NCI-H1694 (cell line): ENCODE data around the gene ZBTB20.

Experiments
- DNase-seq: peaks from one replicate; lab custom pipeline; 2025; lab: John Stamatoyannopoulos, UW

The ZBTB20 gene

GRCh38 chr3:114762144-114762543 is 384.9 kb downstream of the ZBTB20 start:
- no peak for DNase-seq

DNA sequence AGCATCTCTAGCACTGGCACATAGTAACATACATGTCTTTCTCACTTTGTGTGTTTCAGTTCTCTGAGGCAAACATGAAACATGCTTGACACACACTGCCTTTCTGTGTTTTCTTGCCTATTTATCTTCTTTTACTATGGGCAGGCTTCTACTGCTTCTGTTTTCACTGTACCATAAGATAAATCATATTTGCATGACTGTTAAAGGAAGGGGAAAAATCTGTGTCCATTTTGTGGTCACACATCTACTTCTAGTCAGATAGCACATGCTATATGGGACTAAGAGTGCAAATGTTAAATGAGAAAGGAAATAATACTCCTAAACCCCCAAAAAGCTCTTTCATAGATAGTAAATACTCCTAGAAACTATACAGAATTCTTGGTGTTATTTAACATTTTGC is 386.4 kb downstream of the ZBTB20 start:
- no peak for DNase-seq

DNA sequence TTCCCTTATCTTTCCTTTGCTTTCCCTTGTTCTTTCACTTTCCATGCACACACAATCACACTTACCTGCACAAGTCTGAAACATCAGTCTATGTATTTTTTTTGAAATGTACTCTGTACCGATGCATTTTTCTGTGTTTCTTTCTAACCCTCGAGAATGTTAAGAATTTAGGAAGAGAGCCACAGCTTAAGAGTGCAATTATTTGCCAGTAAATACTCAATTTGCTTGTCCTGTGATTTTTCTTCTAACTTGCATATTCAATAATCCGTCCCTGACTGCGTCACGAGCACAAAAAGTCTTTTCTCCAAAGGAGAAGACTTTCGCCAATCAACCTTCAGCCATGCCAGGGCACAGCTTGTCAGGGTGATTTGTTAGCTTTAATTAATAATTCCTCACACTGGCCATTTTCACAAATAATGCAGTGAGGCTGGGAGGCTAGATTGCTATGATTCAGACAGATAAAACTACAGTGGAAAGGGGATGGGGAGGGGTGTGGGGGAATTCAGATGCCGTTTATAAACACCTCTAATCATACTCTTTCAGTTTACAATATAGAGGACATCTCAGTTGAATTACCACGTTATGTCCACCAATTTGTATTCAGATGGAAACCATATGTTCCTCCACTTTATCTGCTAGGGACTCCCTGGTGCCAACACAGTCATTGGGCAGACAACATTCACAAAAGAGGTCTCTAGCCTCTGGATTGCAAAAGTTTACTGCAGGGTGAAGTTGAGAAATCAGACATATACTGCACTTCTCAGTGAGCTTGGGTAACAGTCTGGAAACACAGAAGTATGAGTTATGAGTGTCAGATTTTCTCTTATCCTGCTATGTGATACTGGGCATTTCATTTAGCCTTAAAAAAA is 388.0 kb downstream of the ZBTB20 start:
- DNase-seq: no peak

GRCh38 chr3:114756506-114757279 is 390.4 kb downstream of the ZBTB20 start:
- no peak for DNase-seq

- no peak for DNase-seq
Observed at GRCh38 chr3:114746502-114746901, 400.6 kb downstream of the ZBTB20 start.

- DNase-seq: no peak
Observed at GRCh38 chr3:114745322-114746240, 401.5 kb downstream of the ZBTB20 start.

GRCh38 chr3:114743746-114744485 is 403.2 kb downstream of the ZBTB20 start:
- DNase-seq: no peak

DNA sequence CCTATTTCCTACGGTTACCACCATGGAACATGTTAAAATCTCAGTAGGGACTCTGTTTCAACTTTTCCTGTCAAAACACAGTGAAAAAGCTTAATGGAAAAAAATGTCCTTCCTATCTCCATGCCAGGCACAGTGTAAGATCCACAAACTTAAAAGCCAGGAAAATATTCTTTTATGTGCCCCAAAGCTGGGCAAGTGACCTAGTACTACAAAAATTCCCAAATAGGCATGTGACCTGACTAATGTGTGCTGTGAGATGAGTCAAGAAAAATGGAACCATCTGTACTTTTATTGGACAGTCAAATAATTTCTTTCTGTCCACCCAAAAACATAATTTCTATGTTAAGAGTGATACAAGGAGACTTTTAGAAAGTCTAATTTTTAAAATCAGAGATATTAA is 406.0 kb downstream of the ZBTB20 start:
- DNase-seq: no peak

DNA sequence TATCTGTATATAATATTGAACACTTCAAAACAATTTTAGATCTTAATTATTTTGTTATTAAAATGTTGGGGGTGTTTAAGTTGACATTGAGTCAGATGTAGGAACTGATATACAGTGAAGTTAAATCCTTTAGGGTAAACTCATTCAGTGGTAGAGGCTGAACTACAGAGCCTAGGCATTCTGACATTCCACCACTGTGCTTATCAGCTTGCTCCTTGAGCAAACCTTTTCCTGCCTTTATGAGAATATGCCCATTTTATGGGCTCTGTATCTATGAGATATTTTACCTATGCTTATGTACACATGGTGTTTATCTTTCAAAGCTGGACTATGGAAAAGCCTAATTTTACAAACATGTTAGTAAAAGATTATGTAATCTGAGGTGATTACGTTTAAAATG is 407.5 kb downstream of the ZBTB20 start:
- DNase-seq: no peak

GRCh38 chr3:114732353-114732752 is 414.7 kb downstream of the ZBTB20 start:
- no peak for DNase-seq

DNA sequence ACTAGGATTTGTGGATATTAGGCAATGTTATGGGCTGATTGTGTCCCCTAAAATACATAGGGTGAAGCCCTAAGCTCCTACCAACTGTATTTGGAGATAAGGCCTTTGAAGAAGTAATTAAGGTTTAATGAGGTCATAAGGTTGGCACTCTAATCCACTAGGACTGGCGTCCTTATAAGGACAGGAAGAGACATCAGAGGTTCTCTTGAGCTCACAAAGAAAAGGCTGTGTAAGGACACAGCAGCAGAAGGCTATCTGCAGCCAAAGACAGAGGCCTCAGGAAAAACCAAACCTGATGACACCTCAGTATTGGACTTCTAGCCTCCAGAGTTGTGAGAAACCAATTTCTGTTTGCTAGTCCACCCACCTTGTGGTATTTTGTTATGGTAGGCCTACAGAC is 416.7 kb downstream of the ZBTB20 start:
- DNase-seq: no peak

DNA sequence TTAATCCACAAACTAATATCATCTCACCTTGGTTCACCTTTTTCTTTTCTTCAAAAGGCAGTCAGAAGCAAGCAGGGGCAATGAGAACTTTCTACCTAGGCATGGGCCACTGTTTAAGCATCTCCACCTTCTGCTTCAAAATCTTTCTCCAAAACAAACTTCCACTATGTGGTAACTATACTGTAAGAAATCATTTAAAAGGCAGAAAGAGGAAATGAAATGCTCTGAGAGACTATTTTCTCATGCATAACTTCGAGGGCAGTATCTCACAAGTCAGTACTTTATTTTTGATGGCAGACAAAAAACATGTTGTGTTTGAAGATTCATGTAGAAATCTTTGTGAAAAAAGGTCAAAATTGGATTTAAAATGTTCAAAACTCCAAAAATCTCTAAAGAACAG is 419.7 kb downstream of the ZBTB20 start:
- DNase-seq: no peak

DNA sequence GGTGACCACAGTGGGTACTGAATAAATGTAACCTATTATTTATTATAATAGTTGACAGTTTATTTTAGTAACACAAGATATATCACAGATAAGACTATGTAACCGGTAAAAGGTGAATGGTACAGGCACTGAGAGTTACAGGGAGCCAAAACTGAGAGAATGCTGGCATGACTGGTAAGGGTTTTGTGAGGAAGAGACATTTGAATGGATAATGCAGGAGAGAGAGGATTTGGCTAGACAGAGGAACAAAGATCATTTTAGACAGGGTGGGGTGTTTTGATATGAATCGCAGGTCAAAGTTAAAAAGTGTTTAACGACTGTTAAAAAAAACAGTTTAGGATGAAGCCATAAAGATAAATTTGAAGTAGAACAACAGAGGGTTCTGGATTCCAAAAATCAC is 421.1 kb downstream of the ZBTB20 start:
- DNase-seq: no peak

- no peak for DNase-seq
Observed at GRCh38 chr3:114722530-114722929, 424.6 kb downstream of the ZBTB20 start.

GRCh38 chr3:114721864-114722263 is 425.2 kb downstream of the ZBTB20 start:
- no peak for DNase-seq

DNA sequence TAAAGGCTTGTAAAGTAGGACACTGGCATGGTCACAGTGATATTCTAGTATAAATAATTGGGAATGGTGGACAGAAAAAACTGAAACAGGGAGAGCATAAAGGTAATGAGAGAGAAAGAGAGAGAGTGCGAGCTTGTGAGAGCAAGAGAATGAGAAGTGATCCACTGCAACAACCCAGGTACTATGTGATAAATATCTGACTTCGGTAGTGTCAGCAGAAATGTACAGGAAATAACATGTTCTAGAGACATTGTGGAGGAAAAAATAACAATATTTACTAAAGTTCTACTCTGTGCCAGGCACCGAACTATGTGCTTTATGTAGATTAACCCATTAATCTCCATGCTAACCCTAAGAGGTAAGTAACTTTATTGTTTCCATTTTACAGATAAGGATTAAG is 425.9 kb downstream of the ZBTB20 start:
- no peak for DNase-seq

DNA sequence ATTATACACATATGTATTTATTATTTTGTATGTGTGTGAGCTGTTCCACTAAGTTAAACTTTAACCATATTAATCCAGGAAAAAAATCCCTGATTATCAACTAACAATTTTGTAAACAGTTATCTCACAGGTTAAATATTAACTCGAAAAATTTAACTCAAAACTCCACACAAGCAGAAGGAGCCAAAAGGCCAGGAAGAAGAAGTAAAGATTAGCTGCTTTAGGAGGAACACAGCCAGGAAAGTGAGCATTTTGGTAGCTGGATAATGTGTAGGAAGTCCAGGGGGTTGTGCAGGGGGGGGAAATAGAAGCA is 428.2 kb downstream of the ZBTB20 start:
- no peak for DNase-seq

- DNase-seq: no peak
Observed at GRCh38 chr3:114718071-114718897, 428.8 kb downstream of the ZBTB20 start.

DNA sequence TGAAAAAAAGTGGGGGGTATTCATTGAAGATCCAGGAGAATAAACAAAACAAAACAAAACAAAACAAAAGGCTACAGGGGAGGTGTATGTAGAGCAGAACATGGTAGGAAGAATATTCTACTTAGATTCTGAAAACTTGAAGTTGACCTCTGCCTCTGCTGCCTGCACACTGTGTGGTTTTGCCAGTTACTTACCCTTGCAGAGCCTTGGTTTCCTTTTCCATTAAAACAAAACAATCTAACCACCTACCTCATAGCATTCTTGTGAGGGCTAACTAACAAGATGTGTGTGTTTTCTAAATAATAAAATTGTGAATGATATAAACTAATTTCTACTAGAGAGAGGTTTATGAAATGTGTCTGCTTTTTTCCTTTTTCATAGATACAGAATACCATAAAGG is 430.2 kb downstream of the ZBTB20 start:
- no peak for DNase-seq

DNA sequence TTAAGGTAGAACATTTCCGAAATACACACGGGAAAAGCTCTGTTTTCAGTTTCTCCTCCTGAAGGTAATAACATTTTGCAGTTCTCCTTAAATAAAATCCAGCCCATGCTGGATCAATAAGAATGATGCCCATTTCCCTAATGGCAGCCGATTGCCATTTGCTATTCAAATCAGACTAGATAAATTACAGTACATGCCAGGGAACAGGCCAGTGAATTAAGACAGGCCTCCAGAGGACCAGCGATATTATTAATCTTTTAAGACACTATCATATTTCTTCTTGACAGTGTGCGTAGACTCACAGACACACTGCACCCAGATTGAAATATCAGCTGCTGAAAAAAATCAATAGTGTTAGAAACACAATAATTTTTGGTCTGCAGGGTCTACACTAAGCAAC is 431.0 kb downstream of the ZBTB20 start:
- DNase-seq: no peak

DNA sequence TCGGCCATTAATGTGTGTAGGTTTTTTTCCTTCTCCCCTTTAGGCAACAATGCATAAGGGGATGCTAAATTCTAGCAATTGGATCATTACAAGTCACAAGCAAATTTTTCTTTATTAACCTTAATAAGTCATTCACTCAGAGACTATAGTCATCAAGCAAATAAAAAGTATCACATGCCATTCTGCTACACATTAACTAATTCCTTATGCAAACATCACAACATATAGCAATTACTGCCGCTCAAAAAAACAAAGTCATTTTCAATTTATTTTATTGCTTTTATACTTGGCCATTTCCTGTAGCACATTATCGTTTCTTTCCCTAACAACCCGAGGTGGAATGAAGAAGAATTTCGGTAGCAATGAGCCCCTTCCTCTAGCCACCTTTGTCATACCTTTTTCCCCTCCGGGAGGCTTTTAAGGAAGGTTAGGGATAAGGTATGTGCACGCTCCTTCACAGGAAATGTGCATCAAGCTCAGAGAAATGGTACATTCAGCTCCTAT is 432.1 kb downstream of the ZBTB20 start:
- DNase-seq: no peak
